Gastrocnemius medialis (tissue), 4 donors: Measurements from ENCODE around the gene SLC9A5. TPM values are rescaled to one million over a fixed set of nuclear protein-coding genes. Genes with fewer than 3 reads are reported as not detected.
A peak's percentile ranks its signal among the peaks of the same experiment; 100 is the strongest.

ENCODE experiments used
- ATAC-seq, 2 donors: fragments of 150-250 bp; one replicate each; pipeline ENCODE4 v1.9.1; 2016
- DNase-seq, 2 donors: peaks; one replicate each; pipeline ENCODE4 v3.0.0-alpha.2; 2019
- H3K27ac ChIP-seq, 4 donors: fragments of 200-600 bp; sonication (generic); 1 replicate in 1 of 4; 2 replicates in 3 of 4; pipeline ENCODE4 v1.5.1; 2016 to 2018; ENCODE audit warnings: mild to moderate bottlenecking in 2 of 4, moderate library complexity in 1 of 4
- H3K27me3 ChIP-seq, 3 donors: fragments of 200-600 bp; sonication (generic) in 2 of 3; 1 replicate in 1 of 3; 2 replicates in 2 of 3; pipeline versions ENCODE4 v1.5.1 to v1.6.0; 2016 to 2019; ENCODE audit warnings: mild to moderate bottlenecking in 1 of 3, moderate library complexity in 1 of 3
- H3K36me3 ChIP-seq, 2 donors: fragments of 200-600 bp; sonication (generic) in 1 of 2; one replicate each; pipeline ENCODE4 v1.5.1; 2017 to 2018
- H3K4me1 ChIP-seq, 2 donors: fragments of 200-600 bp; sonication (generic) in 1 of 2; one replicate each; pipeline ENCODE4 v1.5.1; 2016 to 2017; ENCODE audit warnings: mild to moderate bottlenecking in 2 of 2
- H3K4me3 ChIP-seq, 4 donors: fragments of 200-600 bp; sonication (generic) in 3 of 4; 1 replicate in 1 of 4; 2 replicates in 3 of 4; pipeline ENCODE4 v1.5.1; 2016 to 2019; ENCODE audit warnings: mild to moderate bottlenecking in 2 of 4
- H3K9me3 ChIP-seq, 3 donors: fragments of 200-600 bp; sonication (generic) in 2 of 3; 1 replicate in 1 of 3; 2 replicates in 2 of 3; pipeline ENCODE4 v1.5.1; 2016 to 2019
- CTCF ChIP-seq, 5 experiments: fragments of 450-650 bp in 3 of 5; fragments of 200-600 bp in 2 of 5; sonication (generic) in 2 of 5; IDR thresholded peaks in 4 of 5; conservative IDR thresholded peaks in 1 of 5; 1 replicate in 4 of 5; 2 replicates in 1 of 5; pipeline ENCODE4 v1.5.1; 2016 to 2019; ENCODE audit warnings: antibody characterized with exemption in 5 of 5, mild to moderate bottlenecking in 3 of 5, moderate library complexity in 3 of 5
- POLR2A ChIP-seq, 2 donors: fragments of 450-650 bp; IDR thresholded peaks; one replicate each; pipeline ENCODE4 v1.6.1; 2017; ENCODE audit warnings: antibody characterized with exemption in 2 of 2, mild to moderate bottlenecking in 2 of 2, moderate library complexity in 2 of 2
- in situ Hi-C, 4 donors: fragments of 200-750 bp; cut with MboI; loops; one replicate each; pipeline versions ENCODE4 v1.15.0 to v1.8.0; 2017; ENCODE audit warnings: low sequenced_read_pairs in 4 of 4
- intact Hi-C: fragments of 100-400 bp; cut with DNase I; formaldehyde crosslinking; loops from one replicate; pipeline ENCODE4 v1.15.1; 2023; ENCODE audit warnings: low total_unique reads
- total RNA-seq, 4 donors: library from RNA; depleted of rRNA; stranded (reverse); fragments of >200 nt; gene quantifications; one replicate each; pipeline versions ENCODE4 v1.1.0 to v1.2.3, GENCODE V29; 2016

Gene SLC9A5
- total RNA-seq, 4 donors from 2014 or later: 0.61 to 2.0 (median 1.2) TPM

- DNase-seq: peak in 1 of 2 donors; percentile 38
- H3K4me1 ChIP-seq: no peaks in the 10 kb centered on the region
- no peak overlapping the region for H3K4me3 ChIP-seq
- H3K36me3 ChIP-seq: no peaks in the 10 kb centered on the region
- TF ChIP-seq CTCF (IDR thresholded peaks at IDR 0.05 in 4 of 5, conservative IDR thresholded peaks at IDR 0.05 in 1 of 5) (no peak), POLR2A (IDR thresholded peaks at IDR 0.05) (no peak)
- no peaks in the 10 kb centered on the region for H3K9me3 ChIP-seq
- in situ Hi-C loops (no loop called here), intact Hi-C loops (loop anchor here (5.0 kb wide), 1 partner anchor 140 kb away; the partner anchor contains the start of gene ZDHHC1)
- ATAC-seq: peak in 1 of 2 donors; percentile 39
- peak overlapping the region in 1 of 4 donors; percentile 45 for H3K27ac ChIP-seq
- no peaks in the 10 kb centered on the region for H3K27me3 ChIP-seq
Observed at GRCh38 chr16:67277294-67277998, 28.7 kb downstream of the SLC9A5 start.

GRCh38 chr16:67277999-67278772 is 29.4 kb downstream of the SLC9A5 start:
- H3K27ac ChIP-seq: peak overlapping the region in 3 of 4 donors; percentile 3 to 45 (median 35)
- H3K36me3 ChIP-seq: no peaks in the 10 kb centered on the region
- no peak for TF ChIP-seq POLR2A (IDR thresholded peaks at IDR 0.05)
- TF ChIP-seq CTCF (IDR thresholded peaks at IDR 0.05 in 4 of 5, conservative IDR thresholded peaks at IDR 0.05 in 1 of 5): no peak
- no peaks in the 10 kb centered on the region for H3K9me3 ChIP-seq
- H3K4me3 ChIP-seq: peak overlapping the region; percentile 51 to 59 (median 54)
- ATAC-seq (no peak), DNase-seq (no peak)
- no peaks in the 10 kb centered on the region for H3K4me1 ChIP-seq
- no peaks in the 10 kb centered on the region for H3K27me3 ChIP-seq
- in situ Hi-C loops: no loop called here
- intact Hi-C loops: loop anchor here (5.0 kb wide), 1 partner anchor 139 kb away; the partner anchor contains the start of gene ZDHHC1

GRCh38 chr16:67278773-67279295 is 30.1 kb downstream of the SLC9A5 start:
- Histone ChIP-seq H3K27ac (peak overlapping the region; percentile 3 to 35 (median 27)), H3K4me3 (peak overlapping the region; percentile 51 to 59 (median 54)), H3K27me3 (no peaks in the 10 kb centered on the region), H3K9me3 (no peaks in the 10 kb centered on the region), H3K36me3 (no peaks in the 10 kb centered on the region), H3K4me1 (no peaks in the 10 kb centered on the region)
- TF ChIP-seq CTCF (IDR thresholded peaks at IDR 0.05 in 4 of 5, conservative IDR thresholded peaks at IDR 0.05 in 1 of 5) (peak in 1 of 5 experiments; percentile 7), POLR2A (IDR thresholded peaks at IDR 0.05) (no peak)
- intact Hi-C loops (loop anchor here (5.0 kb wide), 1 partner anchor 138 kb away; the partner anchor contains the start of gene ZDHHC1), in situ Hi-C loops (no loop called here)
- ATAC-seq: peak in 1 of 2 donors; percentile 38
- DNase-seq: no peak

GRCh38 chr16:67279296-67280089 is 30.7 kb downstream of the SLC9A5 start, which contains the start of gene PLEKHG4:
Gene PLEKHG4 (plus strand): TSS chr16:67279532. CDS start chr16:67280045, 513 bp downstream.
- DNase-seq (peak; percentile 23 to 54), ATAC-seq (peak; percentile 65 to 81)
- TF ChIP-seq POLR2A (IDR thresholded peaks at IDR 0.05) (no peak), CTCF (IDR thresholded peaks at IDR 0.05 in 4 of 5, conservative IDR thresholded peaks at IDR 0.05 in 1 of 5) (peak in 4 of 5 experiments; percentile 55 to 82 (median 73))
- H3K4me1 ChIP-seq: no peaks in the 10 kb centered on the region
- H3K27me3 ChIP-seq: no peaks in the 10 kb centered on the region
- peak within 1 kb of the TSS; percentile 51 to 59 (median 54) for H3K4me3 ChIP-seq
- no peaks in the 10 kb centered on the region for H3K9me3 ChIP-seq
- H3K36me3 ChIP-seq: no peaks in the 10 kb centered on the region
- H3K27ac ChIP-seq: peak within 1 kb of the TSS; percentile 3 to 50 (median 29)
- in situ Hi-C loops (no loop called here), intact Hi-C loops (loop anchor here (5.0 kb wide), 1 partner anchor 138 kb away; the partner anchor contains the start of gene ZDHHC1)
